CD4-positive, alpha-beta T cell treated with Interferon gamma for 1 hour (primary cell): Measurements from ENCODE around the gene NAPEPLD.
A peak's percentile ranks its signal among the peaks of the same experiment; 100 is the strongest.
"Not testable (repeated sequence)": the region's sequence is repeated elsewhere in the genome, so short reads cannot be mapped to it uniquely, and the experiment has no call there.

Experiments
- DNase-seq: peaks from one replicate; pipeline ENCODE4 v3.0.0-alpha.2; 2020

NAPEPLD gene

DNA sequence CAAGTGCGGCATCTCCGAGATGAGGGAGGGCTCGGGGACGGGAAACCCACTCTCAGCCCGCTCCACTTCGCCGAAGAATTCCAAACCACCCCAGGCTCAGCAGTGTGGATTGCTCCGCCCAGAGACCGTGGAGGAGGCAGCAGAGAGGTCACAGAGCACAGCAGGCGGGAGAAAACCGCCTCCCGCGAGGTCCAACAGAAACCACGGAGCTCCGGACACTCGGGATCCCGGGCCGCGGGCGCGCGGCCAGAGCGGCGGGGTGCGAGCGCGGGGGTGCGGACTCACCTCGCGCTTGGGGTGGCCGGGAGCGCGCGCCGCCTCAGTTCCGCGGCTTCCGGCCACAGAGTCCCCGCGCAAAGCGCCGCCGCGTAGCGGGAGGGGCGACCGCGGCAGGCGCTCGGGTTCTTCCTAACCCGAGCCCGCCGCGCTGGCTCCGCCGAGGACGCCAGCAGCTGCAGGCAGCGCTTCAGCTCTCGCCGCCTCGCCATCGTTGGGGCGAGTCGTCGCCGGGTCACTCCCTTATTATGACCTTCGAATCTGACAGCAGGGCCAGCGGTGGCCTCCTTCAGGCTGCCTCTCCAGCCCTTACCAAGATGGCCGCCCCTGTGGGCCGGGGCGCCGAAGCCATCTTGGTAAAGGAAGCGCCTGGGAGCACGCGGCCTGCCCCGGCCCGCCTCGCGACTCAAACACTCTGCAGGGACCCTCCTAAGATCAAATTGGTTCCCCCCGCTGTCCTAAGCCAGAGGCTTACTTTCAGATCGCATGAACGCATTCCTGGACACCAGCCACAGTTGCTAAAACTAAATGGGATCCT is at the start of gene NAPEPLD:
NAPEPLD (minus strand) TSS at position 106 of the 814 bp plus-strand sequence. CDS start 20,323 bp downstream, outside the sequence.
- DNase-seq: peak; percentile 72

- not testable (repeated sequence) for DNase-seq
Measured at GRCh38 chr7:103198079-103198478, 49.2 kb upstream of the NAPEPLD start.

DNA sequence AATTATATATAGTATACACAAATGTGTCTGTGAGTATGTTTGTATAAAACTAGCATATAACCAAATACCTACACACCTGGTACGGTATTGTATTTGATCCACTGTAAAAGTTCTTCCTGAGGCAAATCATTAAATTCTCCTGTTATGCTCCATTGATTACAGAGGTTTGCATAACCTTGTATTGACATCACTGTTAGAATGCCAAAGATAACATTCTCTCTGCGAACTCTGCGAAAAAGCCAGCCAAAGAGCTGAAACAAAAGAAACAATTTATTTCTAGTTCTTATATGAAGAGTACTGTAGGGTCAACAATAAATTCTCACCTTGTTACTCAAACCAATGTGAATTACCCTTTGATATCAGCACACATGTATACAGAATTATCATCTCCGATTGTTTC is 46.5 kb upstream of the NAPEPLD start:
- DNase-seq: not testable (repeated sequence)

DNA sequence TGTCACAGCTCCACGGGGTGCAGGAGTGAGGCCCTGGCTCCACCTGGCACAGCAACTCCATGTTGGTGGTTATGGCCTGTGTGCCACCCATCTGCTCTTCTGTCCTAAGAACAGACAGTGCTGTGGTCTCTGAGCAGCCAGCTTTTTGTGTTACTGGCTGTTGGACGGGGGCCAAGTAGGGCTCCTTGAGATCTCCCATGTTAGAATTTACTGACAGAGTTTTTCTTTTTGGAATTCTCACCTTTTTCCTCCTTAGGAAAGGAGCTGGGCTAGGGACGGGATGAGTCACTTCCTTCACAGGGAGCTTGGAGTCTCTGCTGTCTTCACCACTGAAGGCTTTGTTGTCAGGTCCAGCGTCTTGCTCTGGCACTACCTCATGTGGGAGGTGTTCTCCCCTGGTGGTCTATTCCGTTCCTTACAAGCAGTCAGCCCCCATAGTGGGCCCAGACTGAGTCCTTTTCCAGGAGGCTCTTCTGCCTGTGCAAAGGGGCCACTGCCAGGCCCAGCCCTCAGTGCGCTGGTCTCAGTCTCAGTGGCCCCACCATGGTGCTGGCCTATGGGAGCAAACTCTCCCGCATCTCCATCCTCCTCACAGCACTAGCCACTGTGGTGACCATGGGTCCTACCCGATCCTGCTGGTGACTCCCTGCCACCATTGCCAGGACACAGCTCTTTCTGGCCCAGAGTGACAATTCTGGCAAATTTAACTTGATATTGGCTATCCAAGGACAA is 23.7 kb upstream of the NAPEPLD start:
- DNase-seq: not testable (repeated sequence)

DNA sequence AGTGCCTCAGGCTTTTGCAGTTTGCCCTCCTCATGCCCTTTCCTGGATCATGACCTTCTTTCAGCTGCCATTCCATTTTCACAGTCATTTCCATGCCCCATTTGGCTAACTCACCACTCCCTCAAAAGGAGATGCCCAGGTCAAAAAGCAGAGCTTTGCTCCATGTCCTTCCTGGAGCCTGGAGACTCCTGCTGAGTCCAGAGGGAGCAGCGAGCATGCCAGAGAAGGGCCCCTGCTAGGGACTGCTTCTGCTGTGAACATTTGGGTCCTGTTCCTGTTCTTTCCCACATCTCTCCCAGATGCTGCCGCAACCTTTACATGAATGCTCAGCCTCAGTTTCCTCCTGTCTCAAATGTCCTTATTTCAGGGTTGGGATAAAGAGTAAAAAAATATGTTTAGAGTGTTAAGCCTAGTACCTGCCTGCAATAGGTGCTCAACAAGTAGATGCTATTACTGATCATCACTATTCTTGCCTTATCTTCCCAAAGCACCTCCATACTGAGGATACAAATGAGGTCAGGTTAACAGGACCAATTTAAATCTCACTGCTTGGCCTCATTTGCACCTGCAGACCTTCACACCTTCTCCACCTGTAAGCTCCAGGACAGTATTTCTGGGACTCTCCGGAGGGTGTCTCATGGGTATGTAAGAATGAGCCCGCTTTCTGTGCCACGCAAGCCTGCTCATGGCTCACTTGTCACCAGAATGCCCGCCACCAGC is 23.0 kb upstream of the NAPEPLD start:
- not testable (repeated sequence) for DNase-seq

- not testable (repeated sequence) for DNase-seq
Measured at GRCh38 chr7:103166921-103167544, 18.1 kb upstream of the NAPEPLD start.

GRCh38 chr7:103163087-103163825 is 14.4 kb upstream of the NAPEPLD start:
- DNase-seq: not testable (repeated sequence)

DNA sequence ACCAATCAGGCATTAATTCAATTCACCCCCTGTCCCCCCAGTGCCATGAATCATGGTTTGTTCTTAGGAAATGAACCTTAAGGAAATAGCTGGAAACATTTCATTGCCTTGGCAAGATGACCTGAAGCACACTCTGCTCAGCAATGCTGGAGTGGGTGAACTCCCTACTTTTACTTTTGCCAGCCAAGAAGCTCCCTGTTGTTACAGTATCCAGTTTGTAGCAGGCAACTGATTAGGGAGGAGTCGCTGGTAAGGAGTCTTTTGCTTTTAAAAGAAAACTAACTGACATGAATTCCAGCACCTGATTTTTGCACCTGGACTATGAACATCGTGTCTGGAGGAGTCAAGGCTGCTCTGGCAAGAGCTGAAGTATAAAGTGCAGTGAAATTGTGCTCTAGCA is 13.7 kb upstream of the NAPEPLD start:
- DNase-seq: not testable (repeated sequence)

- DNase-seq: not testable (repeated sequence)
Measured at GRCh38 chr7:103161998-103162616, 13.2 kb upstream of the NAPEPLD start.

GRCh38 chr7:103159072-103159471 is 10.2 kb upstream of the NAPEPLD start:
- DNase-seq: not testable (repeated sequence)

- not testable (repeated sequence) for DNase-seq
Measured at GRCh38 chr7:103155331-103156024, 6.6 kb upstream of the NAPEPLD start.

DNA sequence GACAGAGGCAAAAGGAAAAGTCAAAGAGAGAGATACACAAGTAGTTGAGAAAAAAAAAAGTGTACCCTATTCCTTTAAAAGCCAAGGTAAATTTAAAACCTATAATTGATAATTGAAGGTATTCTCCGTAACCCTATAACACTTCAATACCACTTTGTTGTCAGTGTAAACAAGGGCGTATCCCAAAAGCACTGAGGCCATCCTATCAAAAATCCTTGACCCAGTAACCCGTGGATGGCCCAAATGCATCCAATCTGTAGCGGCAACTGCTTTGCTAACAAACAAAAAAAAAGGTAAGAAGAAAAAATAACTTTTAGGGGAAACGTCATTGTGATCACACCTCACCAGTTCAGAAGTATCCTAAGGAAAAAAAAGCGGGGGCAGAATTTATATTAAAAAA is 5.1 kb upstream of the NAPEPLD start:
- DNase-seq: no peak

GRCh38 chr7:103152744-103153617 is 4.1 kb upstream of the NAPEPLD start:
- DNase-seq: not testable (repeated sequence)

GRCh38 chr7:103151993-103152676 is 3.2 kb upstream of the NAPEPLD start:
- not testable (repeated sequence) for DNase-seq

DNA sequence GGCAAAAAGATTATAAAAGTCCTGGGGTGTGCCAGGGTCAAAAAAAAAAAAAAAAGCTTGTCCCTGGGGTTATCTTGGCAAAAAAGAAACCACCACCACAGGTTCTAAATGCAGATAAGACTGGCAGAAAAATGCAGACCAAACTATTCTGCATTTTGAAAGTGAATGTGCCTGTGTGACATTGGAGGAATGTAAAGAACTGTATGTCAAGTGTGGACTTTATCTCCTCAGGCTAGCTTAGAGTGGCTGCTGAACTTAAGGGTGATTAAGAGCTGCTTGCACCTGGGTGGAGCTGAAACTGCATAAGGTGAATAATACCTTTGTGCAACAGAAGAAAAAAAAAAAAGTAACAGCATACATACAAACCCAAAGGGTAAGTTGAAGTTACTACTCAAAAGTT is 1.3 kb upstream of the NAPEPLD start:
- DNase-seq: no peak

DNA sequence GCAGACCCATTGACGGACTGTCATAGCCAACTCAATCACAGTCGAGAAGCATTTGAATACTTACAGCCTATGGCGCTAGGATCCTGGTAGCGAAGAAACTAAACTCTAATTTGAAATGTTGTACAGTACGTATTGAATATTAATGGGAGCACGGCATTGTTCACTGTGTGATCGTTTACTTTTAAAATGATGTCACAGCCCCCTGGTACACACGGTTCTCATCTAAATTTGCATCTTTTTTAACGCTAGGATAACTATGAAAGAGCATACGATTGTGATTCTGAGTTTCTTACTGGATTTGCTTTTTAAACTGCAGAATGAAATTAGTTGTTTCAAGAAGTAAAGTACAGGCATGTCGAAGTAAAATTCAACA is 895 bp upstream of the NAPEPLD start:
- DNase-seq: no peak

GRCh38 chr7:103148131-103148993 is 537 bp downstream of the NAPEPLD start:
- DNase-seq: no peak

- not testable (repeated sequence) for DNase-seq
Measured at GRCh38 chr7:103144754-103145153, 4.1 kb downstream of the NAPEPLD start.
